ENCODE data around the gene ADAMTS9.

GRCh38 chr3:64520334-64520733 lies 167.5 kb downstream of the ADAMTS9 start:
- no peak for TF ChIP-seq MAX (IDR thresholded peaks at IDR 0.05)
- no peak for TF ChIP-seq USF1 (IDR thresholded peaks at IDR 0.05)
- TF ChIP-seq CEBPB (IDR thresholded peaks at IDR 0.05): no peak
- no peak for TF ChIP-seq REST (IDR thresholded peaks at IDR 0.05; ENCODE audit: low read depth)
- no peak for TF ChIP-seq NFIC (IDR thresholded peaks at IDR 0.05)
- TF ChIP-seq EP300 (IDR thresholded peaks at IDR 0.05; ENCODE audit: borderline replicate concordance): no peak
- no peak for TF ChIP-seq TAF1 (IDR thresholded peaks at IDR 0.05; ENCODE audit: low read depth)
- TF ChIP-seq CREB1 (IDR thresholded peaks at IDR 0.05; ENCODE audit: low read depth): no peak
- TF ChIP-seq EGR1 (IDR thresholded peaks at IDR 0.05): no peak

Measured in Ishikawa (cell line).